Thyroid gland (tissue), 4 donors: ENCODE results near the gene HAND2. TPM values are rescaled to one million over a fixed set of nuclear protein-coding genes. Genes with fewer than 3 reads are reported as not detected.

Experiments used
- DNase-seq, 2 donors: peaks; one replicate each; pipeline ENCODE4 v3.0.0-alpha.2; 2019
- H3K27ac ChIP-seq, 3 donors: fragments of 200-600 bp; sonication (generic); 1 replicate in 2 of 3; 2 replicates in 1 of 3; pipeline ENCODE4 v1.5.1; 2016 to 2019; ENCODE audit warnings: mild to moderate bottlenecking in 1 of 3, moderate library complexity in 1 of 3
- H3K27me3 ChIP-seq: fragments of 200-600 bp; sonication (generic); one replicate; pipeline ENCODE4 v1.5.1; 2019
- H3K36me3 ChIP-seq, 2 donors: fragments of 200-600 bp; sonication (generic); one replicate each; pipeline ENCODE4 v1.5.1; 2016 to 2019
- H3K4me1 ChIP-seq, 2 donors: fragments of 200-600 bp; sonication (generic); one replicate each; pipeline ENCODE4 v1.5.1; 2017 to 2019
- H3K4me3 ChIP-seq, 3 donors: fragments of 200-600 bp; sonication (generic); replicated peaks in 1 of 3; 1 replicate in 2 of 3; 2 replicates in 1 of 3; pipeline ENCODE4 v1.5.1; 2016; ENCODE audit warnings: mild to moderate bottlenecking in 1 of 3
- H3K9me3 ChIP-seq: fragments of 200-600 bp; sonication (generic); one replicate; pipeline ENCODE4 v1.5.1; 2017
- POLR2A ChIP-seq, 2 donors: fragments of 450-650 bp; IDR thresholded peaks; one replicate each; pipeline ENCODE4 v1.6.1; 2017; ENCODE audit warnings: antibody characterized with exemption in 2 of 2, mild to moderate bottlenecking in 2 of 2, moderate library complexity in 1 of 2
- WGBS, 2 donors: methylation state at CpG; one replicate each; pipeline ENCODE4 v1.1.5; 2017; 5-methylcytosine and 5-hydroxymethylcytosine counted together
- intact Hi-C: fragments of 100-400 bp; cut with DNase I; formaldehyde crosslinking; loops from one replicate; pipeline ENCODE4 v1.15.1; 2023
- total RNA-seq, 4 donors: library from RNA; depleted of rRNA; stranded (reverse); fragments of >200 nt; gene quantifications; one replicate each; pipeline ENCODE4 v1.2.3, GENCODE V29; 2016
- TF ChIP-seq, protein P1 (sequence below), 6 experiments: fragments of 200-600 bp in 3 of 6; fragments of 450-650 bp in 3 of 6; sonication (generic) in 3 of 6; IDR thresholded peaks; one replicate each; pipeline ENCODE4 v1.5.1; 2016 to 2019; ENCODE audit warnings: antibody characterized with exemption in 6 of 6, mild to moderate bottlenecking in 2 of 6, inconsistent platforms in 1 of 6, moderate library complexity in 1 of 6

HAND2 gene
- total RNA-seq, 4 donors from 2014 or later, result 2.0 to 8.9 (median 4.0) TPM

GRCh38 chr4:173509036-173510001, 20.7 kb downstream of the HAND2 start:
- Histone ChIP-seq H3K27me3 (peaks cover 44% of the 10 kb centered on the region), H3K4me3 (peak overlapping the region in 1 of 3 donors; percentile 33), H3K4me1 (peaks cover 0 to 20% of the 10 kb centered on the region in 2 donors), H3K9me3 (no peaks in the 10 kb centered on the region), H3K36me3 (no peaks in the 10 kb centered on the region), H3K27ac (no peak overlapping the region)
- WGBS, 2 donors, result 12% methylated on average over 56 to 63 of the region's 72 CpGs
- intact Hi-C loops, result no loop called here
- TF ChIP-seq, protein P1, sequence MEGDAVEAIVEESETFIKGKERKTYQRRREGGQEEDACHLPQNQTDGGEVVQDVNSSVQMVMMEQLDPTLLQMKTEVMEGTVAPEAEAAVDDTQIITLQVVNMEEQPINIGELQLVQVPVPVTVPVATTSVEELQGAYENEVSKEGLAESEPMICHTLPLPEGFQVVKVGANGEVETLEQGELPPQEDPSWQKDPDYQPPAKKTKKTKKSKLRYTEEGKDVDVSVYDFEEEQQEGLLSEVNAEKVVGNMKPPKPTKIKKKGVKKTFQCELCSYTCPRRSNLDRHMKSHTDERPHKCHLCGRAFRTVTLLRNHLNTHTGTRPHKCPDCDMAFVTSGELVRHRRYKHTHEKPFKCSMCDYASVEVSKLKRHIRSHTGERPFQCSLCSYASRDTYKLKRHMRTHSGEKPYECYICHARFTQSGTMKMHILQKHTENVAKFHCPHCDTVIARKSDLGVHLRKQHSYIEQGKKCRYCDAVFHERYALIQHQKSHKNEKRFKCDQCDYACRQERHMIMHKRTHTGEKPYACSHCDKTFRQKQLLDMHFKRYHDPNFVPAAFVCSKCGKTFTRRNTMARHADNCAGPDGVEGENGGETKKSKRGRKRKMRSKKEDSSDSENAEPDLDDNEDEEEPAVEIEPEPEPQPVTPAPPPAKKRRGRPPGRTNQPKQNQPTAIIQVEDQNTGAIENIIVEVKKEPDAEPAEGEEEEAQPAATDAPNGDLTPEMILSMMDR (IDR thresholded peaks at IDR 0.05), result no peak
- TF ChIP-seq POLR2A (IDR thresholded peaks at IDR 0.05), result peak in 1 of 2 donors; percentile 31
- DNase-seq, result no peak

DNA sequence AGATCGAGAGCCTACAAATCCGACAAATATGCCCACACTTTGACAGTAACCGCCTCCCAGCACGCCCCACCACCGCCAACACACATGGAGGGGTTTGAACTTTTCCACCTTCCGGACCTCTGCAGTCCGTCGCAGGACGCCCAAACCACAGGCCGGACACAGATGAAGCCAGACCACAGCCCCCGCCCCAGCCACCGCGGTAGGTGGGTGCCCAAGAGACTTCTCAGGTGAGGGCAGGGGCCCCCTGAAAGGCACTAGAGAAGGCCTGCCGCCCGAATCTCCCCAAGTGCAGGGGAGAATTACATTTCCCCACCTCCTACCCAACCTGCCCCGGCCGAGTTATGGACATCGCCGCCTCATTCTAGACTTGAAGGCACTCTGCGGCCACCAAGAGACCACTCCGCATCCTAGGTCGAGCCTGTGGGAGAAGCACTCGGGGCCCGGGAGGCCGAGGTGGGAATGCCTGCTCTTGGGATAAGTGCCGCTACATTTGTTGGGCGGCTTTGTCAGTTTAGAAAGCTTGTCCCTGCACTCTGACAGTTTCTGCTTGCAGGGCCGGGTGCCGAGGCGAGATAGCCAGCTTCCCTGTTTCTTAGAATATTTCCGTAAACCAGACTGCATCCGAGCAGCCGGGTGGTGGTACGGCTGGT, 21.5 kb downstream of the HAND2 start:
- intact Hi-C loops, result no loop called here
- TF ChIP-seq, protein P1 (IDR thresholded peaks at IDR 0.05), result no peak
- TF ChIP-seq POLR2A (IDR thresholded peaks at IDR 0.05), result no peak
- DNase-seq, result no peak
- H3K27me3 ChIP-seq, result peaks cover 46% of the 10 kb centered on the region
- H3K36me3 ChIP-seq, result no peaks in the 10 kb centered on the region
- no peak overlapping the region for H3K27ac ChIP-seq
- 28 to 30% methylated on average over 24 to 32 of the region's 34 CpGs for WGBS, 2 donors
- H3K4me1 ChIP-seq, result peaks cover 0 to 20% of the 10 kb centered on the region in 2 donors
- no peak overlapping the region for H3K4me3 ChIP-seq
- no peaks in the 10 kb centered on the region for H3K9me3 ChIP-seq

- peaks cover 0 to 20% of the 10 kb centered on the region in 2 donors for H3K4me1 ChIP-seq
- TF ChIP-seq, protein P1 (IDR thresholded peaks at IDR 0.05), result no peak
- TF ChIP-seq POLR2A (IDR thresholded peaks at IDR 0.05), result no peak
- DNase-seq, result no peak
- no peak overlapping the region for H3K27ac ChIP-seq
- 35 to 50% methylated on average over 27 of the region's 27 CpGs for WGBS, 2 donors
- H3K27me3 ChIP-seq, result peaks cover 51% of the 10 kb centered on the region
- no peak overlapping the region for H3K4me3 ChIP-seq
- H3K9me3 ChIP-seq, result no peaks in the 10 kb centered on the region
- intact Hi-C loops, result no loop called here
- no peaks in the 10 kb centered on the region for H3K36me3 ChIP-seq
Measured at GRCh38 chr4:173507471-173508385, 22.3 kb downstream of the HAND2 start.

DNA sequence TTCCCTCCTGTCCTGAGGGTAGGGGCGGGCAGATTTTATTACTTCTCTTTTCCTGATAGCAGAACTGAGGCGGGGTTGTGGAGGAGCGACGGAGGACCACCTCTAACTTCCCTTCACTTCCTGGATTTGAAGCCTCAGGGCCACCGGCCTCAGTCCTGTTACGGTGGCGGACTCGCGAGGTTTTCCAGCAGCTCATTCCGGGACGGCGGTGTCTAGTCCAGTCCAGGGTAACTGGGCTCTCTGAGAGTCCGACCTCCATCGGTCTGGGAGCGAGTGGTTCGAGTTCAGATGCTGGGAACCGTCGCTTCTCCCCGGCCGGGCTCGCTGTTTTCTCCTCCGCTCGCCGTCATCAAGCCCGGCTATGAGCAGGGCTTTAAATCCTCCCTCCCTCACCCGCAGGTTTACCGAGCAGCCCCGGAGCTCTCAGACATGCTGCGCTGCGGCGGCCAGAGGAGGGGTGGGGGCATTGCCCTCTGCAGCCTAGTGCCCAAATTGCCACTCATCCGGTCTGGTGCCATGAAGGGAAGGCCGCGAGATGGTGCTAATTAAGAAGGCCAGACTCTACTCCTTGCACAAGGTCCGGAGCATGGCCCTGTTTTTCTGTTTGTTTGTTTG, 23.3 kb downstream of the HAND2 start:
- H3K4me1 ChIP-seq, result peaks cover 0 to 20% of the 10 kb centered on the region in 2 donors
- 16 to 26% methylated on average over 17 to 33 of the region's 35 CpGs for WGBS, 2 donors
- DNase-seq, result no peak
- H3K4me3 ChIP-seq, result no peak overlapping the region
- peaks cover 57% of the 10 kb centered on the region for H3K27me3 ChIP-seq
- H3K27ac ChIP-seq, result no peak overlapping the region
- H3K36me3 ChIP-seq, result no peaks in the 10 kb centered on the region
- intact Hi-C loops, result no loop called here
- no peaks in the 10 kb centered on the region for H3K9me3 ChIP-seq
- TF ChIP-seq POLR2A (IDR thresholded peaks at IDR 0.05), result no peak
- TF ChIP-seq, protein P1 (IDR thresholded peaks at IDR 0.05), result no peak
